Left hindlimb (tissue), 1 donor: Measurements from ENCODE around the gene POLA2.
A peak's percentile ranks its signal among the peaks of the same experiment; 100 is the strongest.
"Not testable (repeated sequence)": the region's sequence is repeated elsewhere in the genome, so short reads cannot be mapped to it uniquely, and the experiment has no call there.

ENCODE experiments used
- DNase-seq: peaks from one replicate; pipeline ENCODE4 v3.0.0-alpha.2; 2018

POLA2 gene

GRCh38 chr11:65310215-65310614 is 48.5 kb downstream of the POLA2 start:
- DNase-seq, result no peak

- DNase-seq, result no peak
These were observed 49.0 kb downstream of the POLA2 start for GRCh38 chr11:65310736-65311135.

GRCh38 chr11:65311170-65311678 is 49.5 kb downstream of the POLA2 start:
- DNase-seq, result no peak

- peak; percentile 92 for DNase-seq
These were observed 52.9 kb downstream of the POLA2 start, which contains the start of gene CDC42EP2 for GRCh38 chr11:65314501-65315203. TSS of gene CDC42EP2 (plus strand) at chr11:65314866. CDS start at chr11:65320899, 6,033 bp downstream.

GRCh38 chr11:65315204-65315865 is 53.6 kb downstream of the POLA2 start:
- peak; percentile 87 for DNase-seq

- no peak for DNase-seq
These were observed 54.1 kb downstream of the POLA2 start for GRCh38 chr11:65315866-65316226.

GRCh38 chr11:65316227-65317024 is 54.7 kb downstream of the POLA2 start:
- peak; percentile 87 for DNase-seq

- DNase-seq, result peak; percentile 85
These were observed 55.4 kb downstream of the POLA2 start for GRCh38 chr11:65317025-65317786.

- DNase-seq, result no peak
These were observed 58.8 kb downstream of the POLA2 start for GRCh38 chr11:65320386-65321075.

- DNase-seq, result no peak
These were observed 59.3 kb downstream of the POLA2 start for GRCh38 chr11:65321076-65321475.

- DNase-seq, result no peak
These were observed 60.2 kb downstream of the POLA2 start for GRCh38 chr11:65321828-65322485.

GRCh38 chr11:65323813-65324212 is 62.1 kb downstream of the POLA2 start:
- DNase-seq, result no peak

- DNase-seq, result no peak
These were observed 63.7 kb downstream of the POLA2 start for GRCh38 chr11:65325435-65325834.

- no peak for DNase-seq
These were observed 65.3 kb downstream of the POLA2 start for GRCh38 chr11:65327021-65327420.

GRCh38 chr11:65329478-65329877 is 67.7 kb downstream of the POLA2 start:
- no peak for DNase-seq

- peak; percentile 81 for DNase-seq
These were observed 68.2 kb downstream of the POLA2 start for GRCh38 chr11:65329944-65330403.

- DNase-seq, result no peak
These were observed 68.8 kb downstream of the POLA2 start for GRCh38 chr11:65330544-65330943.

GRCh38 chr11:65332591-65332990 is 70.8 kb downstream of the POLA2 start:
- DNase-seq, result not testable (repeated sequence)

GRCh38 chr11:65334696-65335295 is 73.0 kb downstream of the POLA2 start:
- no peak for DNase-seq

GRCh38 chr11:65338676-65339075 is 76.9 kb downstream of the POLA2 start:
- DNase-seq, result no peak

- DNase-seq, result no peak
These were observed 78.5 kb downstream of the POLA2 start for GRCh38 chr11:65340226-65340625.
